ENCODE results near the gene MFNG.

DNA sequence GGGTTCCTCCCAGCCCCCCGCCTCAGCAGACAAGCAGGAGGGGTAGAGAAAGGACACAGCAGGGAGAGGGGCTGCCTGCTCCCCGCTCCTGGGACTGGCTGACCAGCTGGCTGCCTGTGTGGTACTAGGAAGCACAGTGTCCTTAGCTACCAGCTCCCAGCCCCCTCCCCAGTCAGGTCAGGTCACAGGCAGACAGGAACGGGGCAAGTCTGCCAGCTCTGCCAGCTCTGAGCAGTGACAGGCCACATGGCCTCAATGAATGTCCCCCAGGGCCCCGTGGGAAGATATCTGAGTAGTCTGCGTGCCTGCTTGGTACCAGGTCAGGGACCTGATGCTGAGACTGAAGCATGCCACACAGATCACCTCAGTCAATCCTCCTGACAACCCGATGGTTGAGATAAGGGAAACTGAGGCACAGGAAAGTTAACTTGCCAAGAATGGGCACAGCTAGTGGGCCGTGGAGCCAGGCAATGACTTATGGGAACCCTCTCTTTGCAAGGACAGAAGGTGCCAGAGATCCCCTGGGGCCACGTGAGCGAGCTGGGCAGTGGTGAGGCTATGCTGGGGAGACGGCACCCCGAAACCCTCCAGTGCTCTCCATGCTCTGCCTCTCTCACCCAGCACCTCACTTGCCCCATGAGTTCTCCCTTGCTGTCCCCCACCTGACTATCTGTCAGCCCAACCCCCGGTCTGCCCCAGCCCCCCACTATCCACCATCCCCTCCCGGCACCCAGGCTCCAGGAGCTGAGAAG lies 13.8 kb upstream of the MFNG start:
- TF ChIP-seq, protein P1, sequence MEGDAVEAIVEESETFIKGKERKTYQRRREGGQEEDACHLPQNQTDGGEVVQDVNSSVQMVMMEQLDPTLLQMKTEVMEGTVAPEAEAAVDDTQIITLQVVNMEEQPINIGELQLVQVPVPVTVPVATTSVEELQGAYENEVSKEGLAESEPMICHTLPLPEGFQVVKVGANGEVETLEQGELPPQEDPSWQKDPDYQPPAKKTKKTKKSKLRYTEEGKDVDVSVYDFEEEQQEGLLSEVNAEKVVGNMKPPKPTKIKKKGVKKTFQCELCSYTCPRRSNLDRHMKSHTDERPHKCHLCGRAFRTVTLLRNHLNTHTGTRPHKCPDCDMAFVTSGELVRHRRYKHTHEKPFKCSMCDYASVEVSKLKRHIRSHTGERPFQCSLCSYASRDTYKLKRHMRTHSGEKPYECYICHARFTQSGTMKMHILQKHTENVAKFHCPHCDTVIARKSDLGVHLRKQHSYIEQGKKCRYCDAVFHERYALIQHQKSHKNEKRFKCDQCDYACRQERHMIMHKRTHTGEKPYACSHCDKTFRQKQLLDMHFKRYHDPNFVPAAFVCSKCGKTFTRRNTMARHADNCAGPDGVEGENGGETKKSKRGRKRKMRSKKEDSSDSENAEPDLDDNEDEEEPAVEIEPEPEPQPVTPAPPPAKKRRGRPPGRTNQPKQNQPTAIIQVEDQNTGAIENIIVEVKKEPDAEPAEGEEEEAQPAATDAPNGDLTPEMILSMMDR (IDR thresholded peaks at IDR 0.05), result no peak
- TF ChIP-seq POLR2AphosphoS5 (IDR thresholded peaks at IDR 0.05) (no peak), POLR2A (IDR thresholded peaks at IDR 0.05) (no peak)

Data from prostate gland (tissue), 2 donors.